ENCODE data around the gene TXNL4A.
A peak's percentile ranks its signal among the peaks of the same experiment; 100 is the strongest.
"Not testable (repeated sequence)": the region's sequence is repeated elsewhere in the genome, so short reads cannot be mapped to it uniquely, and the experiment has no call there.

The TXNL4A gene, protein sequence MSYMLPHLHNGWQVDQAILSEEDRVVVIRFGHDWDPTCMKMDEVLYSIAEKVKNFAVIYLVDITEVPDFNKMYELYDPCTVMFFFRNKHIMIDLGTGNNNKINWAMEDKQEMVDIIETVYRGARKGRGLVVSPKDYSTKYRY

DNA sequence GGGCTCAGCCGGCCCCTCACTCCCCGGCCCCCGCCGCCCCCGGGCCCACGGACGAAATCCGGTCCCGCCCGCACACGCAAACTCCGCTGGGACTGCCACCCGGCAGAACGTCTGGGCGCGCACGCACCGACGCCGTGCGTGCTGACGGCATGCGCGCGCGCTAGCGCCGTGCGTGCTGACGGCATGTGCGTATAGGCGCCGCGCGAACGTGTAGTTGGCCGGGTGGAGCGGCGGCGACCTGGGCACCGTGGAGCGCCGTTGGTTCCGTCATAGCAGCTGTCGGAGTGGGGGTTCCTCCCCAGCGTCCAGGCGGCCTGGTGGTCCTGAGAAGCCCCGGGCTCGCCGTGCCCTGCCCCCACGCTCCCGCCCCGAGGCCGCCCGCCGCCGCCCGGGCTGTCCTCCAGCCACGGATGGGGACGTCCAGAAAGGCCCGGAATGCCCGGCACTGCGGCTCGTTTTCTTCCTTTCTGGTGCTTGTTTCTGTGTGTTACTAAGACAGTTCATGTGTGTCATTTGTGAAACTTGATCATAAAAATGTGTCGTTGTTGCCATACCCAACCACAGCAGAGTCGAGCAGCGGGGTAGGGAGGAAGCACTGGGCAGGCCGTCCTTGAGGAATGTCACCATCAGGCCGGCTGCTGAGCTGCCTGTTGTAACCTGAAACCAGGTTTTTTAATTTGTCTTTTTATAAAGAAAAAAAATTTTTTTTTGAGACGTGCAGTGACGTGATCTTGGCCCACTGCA is at the start of gene TXNL4A:
Gene TXNL4A, minus strand, starts transcription at position 113 of the 744 bp plus-strand sequence. CDS start 171 bp downstream, outside the sequence.
- DNase-seq = peak; percentile 63

DNA sequence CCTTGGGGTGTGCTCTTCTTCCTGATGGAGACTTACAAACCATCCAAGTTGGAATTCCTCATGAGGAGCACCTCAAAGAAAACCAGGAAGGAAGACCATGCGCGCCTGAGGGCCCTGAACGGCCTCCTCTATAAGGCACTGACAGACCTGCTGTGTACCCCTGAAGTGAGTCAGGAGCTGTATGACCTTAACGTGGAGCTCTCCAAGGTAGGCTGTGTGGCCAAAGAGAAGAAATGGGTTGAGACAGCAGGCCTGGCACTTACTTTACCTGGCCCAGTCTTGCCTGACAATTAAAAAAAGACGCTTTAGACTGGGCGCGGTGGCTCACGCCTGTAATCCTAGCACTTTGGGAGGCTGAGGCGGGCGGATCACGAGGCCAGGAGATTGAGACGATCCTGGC is 48.9 kb upstream of the TXNL4A start:
- DNase-seq = no peak

DNA sequence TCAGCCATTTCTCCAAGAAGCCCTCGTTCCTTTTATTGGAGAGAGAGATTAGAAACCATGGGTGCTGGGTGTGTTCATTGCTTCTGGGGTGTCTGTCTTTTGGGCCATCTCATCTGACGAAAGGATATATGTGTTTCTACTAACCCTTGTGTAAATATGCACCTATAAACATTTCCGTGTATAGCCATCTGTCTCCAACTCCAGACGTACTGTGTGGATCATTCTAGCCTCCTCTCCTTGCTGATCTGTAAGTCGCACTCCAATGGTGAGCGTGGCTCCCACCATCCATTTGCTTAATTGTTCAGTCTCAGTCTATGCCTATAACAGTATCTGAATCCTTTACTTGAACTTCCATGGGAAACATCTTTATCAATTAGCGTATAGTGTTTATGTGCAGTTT is 47.6 kb upstream of the TXNL4A start:
- no peak for DNase-seq

DNA sequence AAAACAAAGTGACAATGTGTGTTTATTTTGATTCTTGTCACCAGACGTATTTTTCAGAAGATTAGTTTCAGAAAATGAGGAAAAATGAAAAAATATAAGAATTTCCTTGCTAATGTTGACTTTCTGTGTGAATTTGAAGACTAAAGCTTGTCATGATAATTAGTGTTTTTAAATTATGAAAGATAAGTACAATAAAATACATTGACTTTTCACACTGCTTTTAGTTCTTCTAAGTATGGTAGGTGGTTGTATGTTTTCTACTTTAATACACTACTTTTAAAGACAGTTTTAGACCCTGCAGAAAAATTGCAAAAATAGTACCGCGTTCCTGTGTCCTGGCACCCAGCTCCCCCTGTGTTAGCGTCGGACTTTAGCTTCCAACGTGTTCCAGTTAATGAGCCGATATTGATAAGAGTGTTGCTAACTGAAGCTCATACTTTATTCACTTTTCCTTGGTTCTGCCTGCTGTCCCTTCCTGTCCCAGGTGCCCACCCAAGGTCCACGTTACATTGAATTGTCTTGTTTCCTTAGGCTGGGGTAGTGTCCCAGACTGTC is 46.6 kb upstream of the TXNL4A start:
- no peak for DNase-seq

DNA sequence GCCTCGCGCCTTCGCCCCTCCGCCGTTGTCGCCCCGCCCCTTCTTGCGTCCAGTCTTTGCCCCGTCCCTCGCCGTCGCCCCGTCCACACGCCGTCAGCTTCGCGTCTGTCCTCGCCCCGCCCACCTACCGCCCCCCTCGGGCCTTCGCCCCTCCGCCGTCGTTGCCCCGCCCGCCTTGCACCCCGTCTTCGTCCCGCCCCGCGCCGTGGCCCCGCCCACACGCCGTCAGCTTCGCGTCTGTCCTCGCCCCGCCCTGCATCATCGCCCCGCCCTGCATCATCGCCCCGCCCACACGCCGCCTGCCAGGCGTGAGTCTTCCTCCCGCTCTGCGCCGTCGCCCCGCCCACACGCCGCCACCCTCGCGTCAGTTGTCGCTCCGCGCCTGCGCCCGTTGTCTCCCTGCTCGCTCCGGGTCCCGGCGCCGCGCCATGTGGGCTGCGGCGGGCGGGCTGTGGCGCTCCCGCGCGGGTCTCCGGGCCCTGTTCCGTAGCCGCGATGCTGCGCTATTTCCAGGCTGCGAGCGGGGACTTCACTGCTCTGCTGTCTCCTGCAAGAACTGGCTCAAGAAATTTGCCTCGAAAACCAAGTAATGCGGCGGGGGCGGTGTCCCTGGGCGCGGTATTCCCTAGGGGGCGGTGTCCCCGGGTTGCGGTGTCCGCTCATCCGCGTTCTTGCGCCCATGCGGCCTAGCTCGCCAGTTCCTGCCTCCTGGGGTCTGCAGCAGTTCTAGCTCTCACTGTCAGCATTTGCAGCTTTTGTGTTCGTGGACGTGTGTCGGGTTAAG is 45.9 kb upstream of the TXNL4A start, which contains the start of gene RBFA:
Gene RBFA, plus strand, starts transcription at position 367 of the 784 bp plus-strand sequence. Its CDS starts 62 bp downstream, at position 429.
- peak; percentile 94 for DNase-seq

DNA sequence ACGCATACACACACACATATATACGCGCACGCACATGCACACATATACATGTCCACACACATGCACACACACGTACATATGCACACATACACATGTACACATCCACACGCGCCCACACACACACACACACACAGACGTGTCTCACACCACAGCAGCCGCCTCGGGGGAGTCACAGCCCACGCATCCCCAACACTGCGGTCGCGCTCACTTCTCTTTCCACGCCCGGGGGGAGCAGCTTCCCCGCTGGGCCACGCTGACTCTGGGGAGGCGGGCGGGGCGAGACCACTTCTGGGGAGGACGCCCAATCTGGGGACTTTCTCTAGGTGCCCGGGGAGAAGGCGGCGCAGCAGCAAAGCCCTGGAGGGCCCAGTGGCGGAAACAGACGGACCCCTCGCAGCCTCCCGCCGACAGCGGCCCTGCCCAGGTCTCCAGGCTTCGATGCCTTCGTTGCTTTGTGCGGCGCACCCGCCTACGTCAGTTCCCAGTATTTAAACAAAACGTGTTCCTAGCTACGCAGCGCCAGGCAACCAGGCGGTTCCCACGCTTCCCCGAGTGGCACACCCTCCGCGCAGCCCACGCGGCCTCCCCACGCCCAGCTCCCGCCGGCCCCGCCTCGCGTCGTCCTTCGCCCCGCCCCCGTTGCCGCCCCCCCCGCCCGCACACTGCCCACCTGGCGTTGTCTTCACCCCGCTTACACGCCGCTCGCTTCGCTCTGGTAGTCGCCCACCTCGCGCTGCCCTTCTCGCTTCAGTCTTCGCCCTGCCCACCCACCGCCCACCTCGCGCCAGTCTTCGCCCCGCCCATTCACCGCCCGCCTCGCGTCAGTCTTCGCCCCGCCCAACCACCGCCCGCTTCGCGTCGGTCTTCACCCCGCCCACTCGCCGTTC is 45.1 kb upstream of the TXNL4A start:
- DNase-seq = no peak

DNA sequence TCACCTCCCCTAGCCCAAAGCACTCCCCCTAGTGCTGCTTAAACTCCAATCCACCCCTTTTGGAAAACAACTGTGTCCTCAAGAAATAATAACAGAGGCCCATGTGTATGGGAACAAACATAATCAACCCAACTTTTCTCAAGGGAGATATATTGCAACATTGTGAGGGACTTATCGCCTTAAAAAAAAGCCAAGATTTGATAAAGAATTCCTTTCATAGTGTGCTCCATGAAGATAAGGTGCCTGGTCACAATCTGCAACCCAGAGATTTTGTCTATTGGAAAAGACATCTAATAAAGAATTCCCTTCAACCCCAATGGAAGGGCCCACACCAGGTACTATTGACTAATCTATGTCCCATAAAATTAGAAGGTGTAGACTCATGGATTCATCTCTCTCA is 41.3 kb upstream of the TXNL4A start:
- no peak for DNase-seq

DNA sequence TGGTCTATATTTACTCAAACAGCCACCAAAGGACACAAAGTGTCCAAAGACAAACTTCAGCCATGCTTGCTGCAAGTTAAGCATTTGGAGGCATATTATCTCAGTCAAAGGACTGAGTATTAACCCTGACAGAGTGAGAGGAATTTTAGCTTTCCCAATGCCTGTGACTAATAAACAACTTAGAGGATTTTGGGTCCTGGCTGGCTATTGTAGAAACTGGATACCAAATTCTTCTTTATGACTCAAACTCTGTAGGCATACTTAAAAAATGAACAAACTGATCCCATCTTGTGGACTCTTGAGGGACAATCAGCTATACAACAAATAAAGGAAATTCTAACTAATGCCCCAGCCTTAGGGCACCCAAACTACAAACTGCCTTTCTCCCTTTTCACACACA is 39.4 kb upstream of the TXNL4A start:
- not testable (repeated sequence) for DNase-seq

DNA sequence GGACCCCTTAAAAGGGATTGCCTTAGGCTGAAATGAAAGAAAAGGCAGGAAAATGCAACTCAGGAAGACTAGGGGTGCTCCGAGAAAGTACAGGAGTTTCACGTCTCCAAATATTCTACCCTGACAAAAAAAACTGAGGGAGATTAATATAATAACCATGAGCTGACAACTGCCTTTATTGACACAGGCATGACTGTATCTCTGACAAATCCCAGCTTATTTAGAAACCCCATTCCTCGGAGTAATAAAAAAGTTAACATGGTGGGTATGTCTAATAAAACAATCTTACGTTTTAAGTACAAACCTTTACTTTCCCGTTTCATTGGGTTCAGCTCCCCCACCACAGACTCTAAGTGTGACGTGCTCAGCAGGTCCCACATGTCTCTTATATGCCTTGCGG is 38.0 kb upstream of the TXNL4A start:
- no peak for DNase-seq

DNA sequence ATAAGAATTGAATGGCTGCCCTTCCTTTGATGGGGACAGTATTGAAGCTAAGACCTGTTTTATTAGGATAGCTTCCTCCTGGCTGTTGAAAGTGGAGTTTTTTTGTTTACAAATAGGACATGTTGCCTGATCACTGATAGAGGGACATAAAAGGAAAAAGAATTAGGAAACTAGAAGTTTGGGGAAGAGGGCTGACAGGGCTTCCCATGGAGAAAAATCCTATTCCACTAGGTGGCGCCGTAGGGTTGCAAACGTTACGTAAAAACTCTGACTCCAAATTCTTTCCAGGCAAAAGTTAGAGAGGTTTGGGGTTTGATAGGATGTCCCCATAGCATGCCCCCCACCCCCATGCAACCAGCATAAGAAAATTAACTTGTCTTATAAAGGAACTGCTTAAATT is 34.8 kb upstream of the TXNL4A start:
- DNase-seq = no peak

DNA sequence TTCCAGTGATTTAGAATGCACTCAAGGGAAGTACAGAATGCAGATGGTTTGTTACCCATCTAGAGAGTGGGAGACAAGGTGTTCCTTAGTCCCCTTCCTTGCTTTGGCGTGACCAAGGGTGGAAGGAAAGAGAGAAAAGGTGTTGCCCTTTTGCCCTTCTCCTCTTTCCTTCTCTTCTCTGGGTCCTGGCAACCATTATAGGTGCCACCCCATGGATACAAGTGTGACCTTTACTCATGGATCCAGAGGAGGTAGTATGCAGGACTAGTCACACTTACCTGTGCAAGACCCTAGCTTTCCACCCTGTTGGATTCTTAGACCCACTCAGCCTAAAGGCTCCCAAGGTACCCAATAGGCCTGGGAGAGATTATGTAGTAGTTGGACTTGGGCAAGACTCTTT is 34.2 kb upstream of the TXNL4A start:
- no peak for DNase-seq

DNA sequence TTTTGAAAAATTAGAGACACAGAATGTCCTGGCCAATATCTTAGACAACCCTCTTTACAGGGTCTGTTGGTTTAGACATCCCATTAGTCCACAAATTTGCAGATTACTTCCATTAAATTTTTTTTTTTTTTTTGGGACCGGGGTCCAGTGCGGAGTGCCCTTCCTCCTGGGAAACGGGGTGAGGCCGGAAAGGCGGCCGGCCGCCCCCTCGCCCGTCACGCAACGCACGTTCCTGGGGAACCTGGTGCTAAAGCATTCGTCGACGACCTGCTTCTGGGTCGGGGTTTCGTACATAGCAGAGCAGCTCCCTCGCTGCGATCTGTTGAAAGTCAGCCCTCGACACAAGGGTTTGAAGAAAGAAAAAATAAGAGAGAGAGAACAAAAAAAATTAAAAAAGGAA is 24.4 kb upstream of the TXNL4A start:
- no peak for DNase-seq

DNA sequence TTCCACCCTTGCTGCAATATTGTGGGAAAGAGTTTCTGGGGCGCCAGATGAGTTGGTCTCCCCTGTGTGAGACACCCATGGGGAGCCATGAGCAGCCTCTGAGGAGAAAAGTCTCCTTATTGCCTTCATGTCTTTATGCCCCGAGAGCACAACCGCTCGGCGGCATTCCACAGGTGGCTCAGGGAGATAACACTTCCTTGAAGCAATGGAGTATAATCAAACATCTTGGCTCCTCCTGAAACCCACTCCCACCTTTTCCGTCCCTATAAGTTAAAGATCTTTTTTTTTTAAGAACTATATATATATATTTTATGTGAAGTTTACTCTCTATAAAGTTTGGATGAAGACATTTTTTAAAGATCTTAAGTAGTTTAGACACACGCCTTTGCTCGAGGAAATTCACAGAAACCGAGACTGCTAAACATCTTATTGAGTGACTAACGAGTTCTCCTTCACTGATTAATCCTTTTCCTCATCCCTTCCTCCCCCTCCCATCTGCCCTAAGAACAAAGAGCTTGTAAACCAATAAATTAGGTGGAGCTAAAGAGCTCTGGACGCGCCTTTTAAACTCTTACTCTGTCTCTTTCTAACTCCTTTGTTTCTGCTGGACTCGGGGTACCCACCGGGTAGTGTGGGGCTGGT is 23.3 kb upstream of the TXNL4A start:
- not testable (repeated sequence) for DNase-seq

DNA sequence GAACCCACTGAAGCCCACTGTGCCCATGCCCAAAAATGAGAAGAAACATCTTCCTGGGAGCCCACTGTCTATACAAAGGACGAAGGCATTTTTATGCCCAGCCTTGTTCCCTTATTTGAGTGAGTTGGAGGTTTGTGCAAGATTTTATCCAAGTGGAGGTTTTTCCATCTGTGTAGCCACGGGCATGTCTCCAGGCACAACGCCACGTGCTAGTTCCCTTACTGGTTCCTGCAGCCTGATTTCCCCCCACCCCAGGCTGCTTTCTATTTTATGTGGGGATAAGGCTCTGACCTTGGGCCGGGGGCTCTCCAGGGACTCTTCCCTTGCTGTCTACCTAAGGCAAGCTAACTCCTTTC is 22.2 kb upstream of the TXNL4A start:
- no peak for DNase-seq

DNA sequence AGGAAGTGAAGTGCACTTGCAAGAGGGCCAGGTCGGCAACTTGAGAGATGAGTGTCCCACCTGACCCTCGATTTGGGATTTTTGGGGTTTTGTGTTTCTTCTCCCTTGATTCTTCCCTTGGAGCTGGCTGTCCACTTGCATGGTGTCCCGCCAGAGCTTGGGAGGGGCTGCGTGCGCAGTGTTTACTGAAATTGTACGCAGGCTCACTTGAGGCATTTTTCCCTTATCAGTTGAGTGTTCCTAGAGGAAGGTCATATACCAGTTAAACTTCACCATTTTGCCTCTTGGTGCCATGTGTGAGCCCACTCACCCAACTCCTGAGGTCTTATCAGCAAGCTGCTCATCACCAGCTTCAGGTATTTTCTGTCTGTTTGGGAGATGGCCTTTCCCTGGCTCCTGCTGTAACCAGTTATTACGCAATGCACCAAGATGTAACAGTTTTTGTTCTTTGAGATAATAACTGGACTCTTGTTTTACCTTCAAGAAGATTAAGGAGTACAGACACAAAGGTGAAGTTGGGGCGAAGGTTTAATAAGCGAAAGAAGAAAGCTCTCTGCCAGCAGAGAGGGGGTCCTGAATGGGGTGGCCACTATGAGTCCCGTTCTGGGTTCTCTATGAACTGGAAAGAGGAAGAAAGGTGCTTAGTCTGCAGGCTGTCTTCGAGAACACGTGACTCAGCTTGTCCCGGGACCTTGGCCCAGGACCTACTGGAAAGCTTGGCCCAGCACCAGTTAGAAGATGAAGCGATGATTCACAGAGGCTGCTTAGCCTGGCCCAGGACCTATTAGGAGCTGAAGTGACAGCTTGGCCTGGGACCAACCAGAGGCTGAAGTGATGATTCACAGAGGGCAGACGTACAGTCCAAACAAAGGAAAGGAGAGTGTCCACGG is 21.5 kb upstream of the TXNL4A start:
- no peak for DNase-seq

DNA sequence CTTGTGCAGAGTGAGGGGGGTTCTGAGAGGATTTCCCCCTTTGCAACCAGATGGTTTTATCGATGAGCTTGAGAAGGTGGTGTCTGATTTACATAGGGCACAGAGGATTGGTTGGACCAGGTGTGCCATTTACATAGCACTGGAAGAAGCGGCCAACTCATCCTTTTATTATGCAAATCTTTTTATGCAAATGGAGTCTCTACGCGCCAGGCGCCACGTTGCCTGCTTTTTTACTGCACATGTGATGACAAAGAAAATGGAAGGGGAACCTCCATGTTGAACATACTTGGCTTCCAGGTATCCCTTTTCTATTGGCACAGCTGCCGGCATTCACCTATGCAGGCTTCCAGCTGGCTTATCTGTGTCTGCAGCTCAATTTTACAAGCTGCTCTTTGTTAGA is 18.4 kb upstream of the TXNL4A start:
- DNase-seq = no peak

DNA sequence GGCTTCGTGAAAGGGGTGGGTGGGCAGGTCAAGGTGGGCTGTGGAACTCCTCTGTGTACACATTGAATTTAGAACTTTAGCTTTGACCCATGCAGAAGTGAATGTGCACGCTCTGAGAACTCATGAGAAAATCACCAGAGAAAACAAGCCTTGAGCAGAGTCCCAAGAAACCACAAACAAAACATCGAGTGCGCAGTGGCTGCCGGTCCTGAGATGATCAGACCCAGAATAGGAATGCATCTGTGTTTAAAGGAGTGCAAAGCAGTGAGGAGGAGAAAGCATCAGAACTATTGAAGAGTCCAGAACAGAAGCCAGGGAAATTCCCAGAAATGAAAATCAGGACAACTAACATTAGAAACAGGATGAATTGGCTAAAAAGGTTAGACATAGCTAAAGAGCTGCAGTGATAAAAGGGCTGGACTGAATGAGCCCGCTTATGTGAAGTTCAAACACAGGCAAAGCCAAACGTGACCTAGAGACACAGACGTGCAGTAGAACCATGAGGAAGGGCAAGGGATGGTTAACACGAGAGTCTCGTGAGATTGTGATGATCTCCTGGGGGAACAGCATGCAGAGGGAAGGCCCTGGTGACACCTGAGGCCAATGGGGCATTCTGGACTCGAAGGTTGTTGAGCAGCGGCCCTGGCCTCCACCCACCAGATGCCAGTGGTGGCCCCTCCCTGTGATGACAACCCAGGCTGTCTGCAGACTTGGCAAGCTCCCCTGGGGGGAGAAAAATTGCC is 16.4 kb upstream of the TXNL4A start:
- DNase-seq = no peak

DNA sequence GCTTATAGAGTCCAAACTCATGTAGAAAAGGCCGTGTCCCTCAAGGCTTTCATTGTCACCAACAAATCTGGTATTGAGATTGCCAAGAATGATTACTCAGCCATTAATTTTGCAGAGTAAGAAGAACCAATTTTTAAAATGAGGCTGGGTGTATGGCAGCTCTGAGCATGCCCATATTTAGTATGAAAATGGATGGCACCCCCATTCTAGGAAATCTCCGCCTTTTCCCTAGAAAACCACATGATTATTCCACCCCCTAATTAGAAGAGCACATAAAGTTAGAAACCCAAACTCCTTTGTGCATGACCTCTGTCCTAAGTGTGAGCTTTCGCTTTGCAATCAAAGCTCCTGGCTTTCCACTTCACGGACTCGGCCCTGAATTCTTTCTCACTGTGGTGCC is 14.1 kb upstream of the TXNL4A start:
- DNase-seq = no peak

DNA sequence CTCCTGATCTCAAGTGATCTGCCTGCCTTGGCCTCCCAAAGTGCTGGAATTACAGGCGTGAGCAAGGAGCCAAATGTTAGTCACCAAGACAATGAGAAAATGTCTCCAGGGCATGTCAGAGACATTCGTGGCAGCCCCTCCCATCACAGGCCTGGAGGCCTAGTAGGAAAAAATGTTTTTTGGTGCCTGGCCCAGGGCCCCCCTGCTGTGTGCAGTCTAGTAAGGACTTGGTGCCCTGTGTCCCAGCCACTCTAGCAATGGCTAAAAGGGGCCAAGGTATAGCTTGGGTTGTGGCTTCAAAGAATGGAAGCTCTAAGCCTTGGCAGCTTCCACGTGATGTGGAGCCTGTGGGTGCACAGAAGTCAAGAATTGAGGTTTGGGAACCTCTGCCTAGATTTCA is 12.5 kb upstream of the TXNL4A start:
- DNase-seq = no peak

DNA sequence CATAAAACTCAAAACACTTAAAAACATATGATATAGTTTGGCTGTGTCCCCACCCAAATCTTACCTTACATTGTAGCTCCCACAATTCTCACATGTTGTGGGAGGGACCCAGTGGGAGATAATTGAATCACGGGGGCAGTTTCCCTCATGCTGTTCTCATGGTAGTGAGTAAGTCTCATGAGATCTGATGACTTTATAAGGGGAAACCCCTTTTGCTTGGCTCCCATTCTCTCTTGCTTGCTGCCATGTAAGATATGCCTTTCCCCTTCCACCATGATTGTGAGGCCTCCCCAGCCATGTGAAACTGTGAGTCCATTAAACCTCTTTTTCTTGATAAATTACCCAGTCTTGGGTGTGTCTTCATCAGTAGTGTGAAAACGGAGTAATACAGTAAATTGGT is 11.3 kb upstream of the TXNL4A start:
- DNase-seq = not testable (repeated sequence)

All from NCI-H2171 treated with DMSO at 0.1 percent for 48 hours (cell line).